ENCODE results near the gene REXO5.
A peak's percentile ranks its signal among the peaks of the same experiment; 100 is the strongest.

REXO5 gene

DNA sequence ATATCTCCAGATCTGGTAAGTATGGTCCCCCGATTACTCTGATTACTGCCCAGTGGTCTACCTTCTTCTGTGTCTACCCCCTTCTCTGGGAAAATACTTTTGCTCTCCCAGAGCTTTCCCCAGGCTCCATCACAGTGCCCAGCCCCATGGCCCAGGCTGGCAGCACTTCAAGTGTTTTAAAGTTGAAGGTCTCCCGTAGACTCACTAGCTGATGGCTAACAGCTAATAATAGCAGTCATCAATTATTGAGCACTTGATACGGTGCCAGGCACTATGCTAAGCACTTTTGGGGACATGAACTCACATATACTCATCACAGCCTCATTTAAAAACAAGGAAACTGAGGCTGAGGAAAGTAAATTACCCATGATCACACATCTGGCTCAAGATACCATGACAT, 60.5 kb downstream of the REXO5 start:
- no peak for TF ChIP-seq CTCF (IDR thresholded peaks at IDR 0.05; ENCODE audit: low read depth, low read length)
- DNase-seq (ENCODE audit: extremely low read depth, low read depth), result no peak

DNA sequence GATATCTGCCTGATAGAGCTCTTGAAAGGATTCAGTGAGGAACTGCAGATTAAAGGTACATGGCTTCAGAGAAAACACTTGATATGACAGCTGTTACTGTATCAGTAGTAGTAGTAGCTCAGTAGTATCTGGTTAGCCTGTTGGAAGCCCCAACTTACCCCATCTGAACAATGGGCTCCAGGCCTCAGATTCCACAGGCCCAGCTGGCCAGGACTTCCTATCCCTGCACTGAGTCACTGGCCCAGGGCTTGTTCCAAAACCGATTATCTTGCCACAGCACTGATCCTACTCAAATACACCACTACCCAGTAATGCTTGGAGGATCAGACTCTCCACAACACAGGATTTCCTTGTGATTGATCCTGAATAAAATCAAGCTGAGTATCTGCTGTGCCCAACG, 61.3 kb downstream of the REXO5 start:
- DNase-seq (ENCODE audit: extremely low read depth, low read depth), result no peak
- no peak for TF ChIP-seq CTCF (IDR thresholded peaks at IDR 0.05; ENCODE audit: low read depth, low read length)

DNA sequence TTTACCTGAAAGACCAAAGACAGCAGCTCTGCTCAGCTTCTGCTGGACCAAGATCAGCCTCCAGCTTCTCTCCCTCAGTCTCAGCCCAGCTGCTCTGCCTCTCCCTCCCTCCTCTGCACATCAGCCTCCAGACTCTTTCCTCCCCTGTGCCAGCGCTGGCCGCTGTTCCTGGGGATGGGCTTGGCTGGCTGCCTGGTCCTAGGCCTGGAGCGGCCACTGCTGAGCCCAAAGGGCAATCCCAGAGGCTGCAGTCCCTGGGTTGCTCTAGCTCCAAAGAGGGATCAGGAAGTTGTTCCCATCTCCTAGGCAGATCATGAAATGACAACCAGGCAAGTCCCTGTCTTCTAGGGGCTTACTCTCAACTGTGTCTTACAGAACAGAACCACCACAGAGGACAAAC, 62.6 kb downstream of the REXO5 start:
- TF ChIP-seq CTCF (IDR thresholded peaks at IDR 0.05; ENCODE audit: low read depth, low read length), result no peak
- peak; percentile 45 for DNase-seq (ENCODE audit: extremely low read depth, low read depth)

DNA sequence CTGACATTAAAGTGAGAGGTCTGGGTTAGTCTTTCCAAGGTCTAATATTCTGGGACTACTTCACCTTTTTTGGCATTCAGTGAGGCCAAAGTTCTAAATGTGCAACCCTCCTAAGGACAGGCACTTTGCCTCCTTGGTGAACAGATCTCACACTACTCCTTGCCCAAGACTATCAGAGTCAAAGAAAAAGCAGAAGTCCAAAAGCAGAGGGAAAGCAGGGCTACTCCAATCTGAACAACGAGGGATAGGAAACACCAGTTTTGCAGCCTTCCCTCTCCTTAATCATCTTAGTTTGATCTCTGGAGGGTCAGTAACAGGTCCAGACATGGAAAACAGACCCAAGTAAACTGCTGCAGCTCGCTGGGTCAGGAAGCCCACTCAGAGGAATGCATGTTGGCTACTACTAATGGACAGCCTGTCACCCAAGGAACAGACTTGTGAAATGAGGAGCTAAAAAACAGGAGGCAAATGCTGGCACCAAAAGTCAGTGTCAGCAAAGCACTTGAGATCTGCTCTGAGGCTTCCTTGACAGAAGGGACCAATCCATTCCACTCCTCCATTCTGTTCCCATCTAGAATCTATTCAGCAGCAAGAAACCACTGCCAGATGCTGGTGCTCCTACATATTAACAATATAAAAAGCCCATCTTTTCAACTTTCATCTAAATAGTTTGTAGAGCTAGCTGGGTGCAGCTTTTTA, 63.9 kb downstream of the REXO5 start:
- TF ChIP-seq CTCF (IDR thresholded peaks at IDR 0.05; ENCODE audit: low read depth, low read length), result no peak
- no peak for DNase-seq (ENCODE audit: extremely low read depth, low read depth)

- no peak for TF ChIP-seq CTCF (IDR thresholded peaks at IDR 0.05; ENCODE audit: low read depth, low read length)
- DNase-seq (ENCODE audit: extremely low read depth, low read depth), result no peak
Measured at GRCh38 chr16:20871258-20871657, 64.9 kb downstream of the REXO5 start.

DNA sequence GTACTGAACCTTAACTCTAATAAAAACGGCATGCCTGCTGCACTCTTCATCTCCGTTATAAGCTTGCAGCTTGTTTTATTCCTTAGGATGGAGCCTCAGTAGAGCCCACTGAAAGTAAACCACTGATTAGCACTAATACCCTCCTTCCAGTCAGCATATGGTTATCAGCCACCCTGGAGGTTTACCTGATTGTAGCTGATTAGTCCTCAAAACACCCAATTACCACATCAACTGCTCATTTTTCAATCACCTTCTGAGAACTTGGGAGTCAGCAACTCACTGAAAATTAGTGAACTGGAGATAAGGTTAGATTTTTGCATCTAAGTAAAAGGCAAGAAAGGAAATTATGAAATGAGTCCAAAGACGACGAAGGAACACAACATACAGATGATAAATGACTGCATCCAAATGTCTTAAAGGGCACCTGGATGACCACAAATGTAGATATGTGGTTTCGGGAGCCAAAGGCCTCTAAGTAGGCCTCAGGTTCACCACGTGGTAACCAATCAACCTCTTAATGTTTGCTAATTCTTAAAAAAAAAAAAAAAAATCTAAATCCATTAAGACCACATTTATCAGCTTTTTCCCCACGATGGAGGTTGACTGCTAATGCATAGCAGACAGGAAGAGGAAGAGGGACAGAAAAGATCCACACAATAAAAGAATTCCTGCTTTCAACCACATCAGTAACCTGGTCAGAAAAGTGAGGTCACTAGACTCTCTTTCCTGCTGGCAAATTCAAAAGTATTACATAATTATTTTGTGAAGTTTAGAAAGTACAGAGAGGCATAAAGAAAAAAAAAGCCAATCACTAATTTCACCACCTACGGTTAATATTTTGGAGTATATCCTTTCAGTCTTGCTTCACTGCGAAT, 65.9 kb downstream of the REXO5 start:
- TF ChIP-seq CTCF (IDR thresholded peaks at IDR 0.05; ENCODE audit: low read depth, low read length), result no peak
- no peak for DNase-seq (ENCODE audit: extremely low read depth, low read depth)

GRCh38 chr16:20873331-20873730, 67.0 kb downstream of the REXO5 start:
- no peak for TF ChIP-seq CTCF (IDR thresholded peaks at IDR 0.05; ENCODE audit: low read depth, low read length)
- DNase-seq (ENCODE audit: extremely low read depth, low read depth), result no peak

Data from AG09319 (cell line).